ENCODE results near the gene DDIT4. TPM values are rescaled to one million over a fixed set of nuclear protein-coding genes. Genes with fewer than 3 reads are reported as not detected.
"Not testable (repeated sequence)": the region's sequence is repeated elsewhere in the genome, so short reads cannot be mapped to it uniquely, and the experiment has no call there.

Gene DDIT4
- total RNA-seq, 1 donor from 2014 or later, result 280 TPM

- TF ChIP-seq, protein P1, sequence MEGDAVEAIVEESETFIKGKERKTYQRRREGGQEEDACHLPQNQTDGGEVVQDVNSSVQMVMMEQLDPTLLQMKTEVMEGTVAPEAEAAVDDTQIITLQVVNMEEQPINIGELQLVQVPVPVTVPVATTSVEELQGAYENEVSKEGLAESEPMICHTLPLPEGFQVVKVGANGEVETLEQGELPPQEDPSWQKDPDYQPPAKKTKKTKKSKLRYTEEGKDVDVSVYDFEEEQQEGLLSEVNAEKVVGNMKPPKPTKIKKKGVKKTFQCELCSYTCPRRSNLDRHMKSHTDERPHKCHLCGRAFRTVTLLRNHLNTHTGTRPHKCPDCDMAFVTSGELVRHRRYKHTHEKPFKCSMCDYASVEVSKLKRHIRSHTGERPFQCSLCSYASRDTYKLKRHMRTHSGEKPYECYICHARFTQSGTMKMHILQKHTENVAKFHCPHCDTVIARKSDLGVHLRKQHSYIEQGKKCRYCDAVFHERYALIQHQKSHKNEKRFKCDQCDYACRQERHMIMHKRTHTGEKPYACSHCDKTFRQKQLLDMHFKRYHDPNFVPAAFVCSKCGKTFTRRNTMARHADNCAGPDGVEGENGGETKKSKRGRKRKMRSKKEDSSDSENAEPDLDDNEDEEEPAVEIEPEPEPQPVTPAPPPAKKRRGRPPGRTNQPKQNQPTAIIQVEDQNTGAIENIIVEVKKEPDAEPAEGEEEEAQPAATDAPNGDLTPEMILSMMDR (IDR thresholded peaks at IDR 0.05; ENCODE audit: insufficient read depth, low read length, poor library complexity, severe bottlenecking), result no peak
- Histone ChIP-seq H3K4me3 (ENCODE audit: low read depth, low read length) (peak overlapping the region; percentile 32), H3K27me3 (ENCODE audit: control insufficient read depth, insufficient read depth, low read length) (no peaks in the 10 kb centered on the region), H3K36me3 (ENCODE audit: control insufficient read depth, insufficient read depth, low read length) (no peaks in the 10 kb centered on the region)
- no peak for DNase-seq (ENCODE audit: low read depth)
Measured at GRCh38 chr10:72297281-72297804, 23.6 kb downstream of the DDIT4 start.

GRCh38 chr10:72297805-72298591 lies 24.3 kb downstream of the DDIT4 start:
- H3K4me3 ChIP-seq (ENCODE audit: low read depth, low read length), result peak overlapping the region; percentile 32
- H3K36me3 ChIP-seq (ENCODE audit: control insufficient read depth, insufficient read depth, low read length), result no peaks in the 10 kb centered on the region
- no peaks in the 10 kb centered on the region for H3K27me3 ChIP-seq (ENCODE audit: control insufficient read depth, insufficient read depth, low read length)
- peak; percentile 93 for DNase-seq (ENCODE audit: low read depth)
- TF ChIP-seq, protein P1 (IDR thresholded peaks at IDR 0.05; ENCODE audit: insufficient read depth, low read length, poor library complexity, severe bottlenecking), result no peak

DNA sequence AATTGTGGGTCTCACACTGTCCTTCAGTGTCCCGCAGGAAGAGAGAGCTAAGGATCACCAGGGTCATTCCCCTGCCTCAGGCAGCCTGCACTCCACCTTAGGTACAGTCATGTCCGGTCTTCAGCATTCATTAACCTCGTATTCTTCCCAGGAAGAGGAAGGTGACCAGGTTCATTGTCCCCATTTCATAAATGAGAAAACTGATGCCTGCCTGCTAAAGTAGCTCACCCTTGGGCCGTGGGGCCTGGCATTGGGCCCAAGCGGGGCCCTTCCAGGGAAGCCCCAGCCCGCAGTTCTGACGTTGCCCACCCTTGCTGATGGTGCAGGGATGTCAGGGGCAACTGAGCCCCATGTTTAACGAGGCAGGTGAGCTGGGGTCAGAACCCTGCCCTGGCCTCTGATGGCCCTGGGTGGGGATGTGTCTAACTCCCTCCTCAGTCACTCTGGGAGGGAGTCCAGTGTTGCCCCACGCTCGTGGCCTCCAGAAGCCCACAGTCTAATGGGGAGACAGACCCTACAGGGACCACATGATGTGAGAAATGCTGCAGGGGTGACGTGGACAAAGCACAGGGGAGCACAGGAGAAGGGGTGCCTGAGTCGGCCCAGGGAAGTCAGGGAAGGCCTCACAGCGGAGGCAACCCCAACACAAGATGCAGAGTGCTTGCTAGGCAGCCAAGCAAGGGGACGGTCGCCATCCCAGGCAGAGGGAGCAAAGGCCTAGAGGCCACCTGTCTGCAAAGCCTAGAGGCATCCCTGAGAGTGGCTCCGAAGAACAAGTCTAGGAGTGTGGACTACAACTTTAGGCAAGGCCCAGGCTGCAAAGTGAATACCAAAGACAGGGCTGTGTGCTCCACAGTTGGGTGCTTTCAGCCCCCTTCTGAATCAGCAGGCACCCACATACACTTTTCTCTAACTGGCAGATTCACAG lies 25.1 kb downstream of the DDIT4 start:
- H3K27me3 ChIP-seq (ENCODE audit: control insufficient read depth, insufficient read depth, low read length), result no peaks in the 10 kb centered on the region

GRCh38 chr10:72303424-72304128 lies 29.9 kb downstream of the DDIT4 start:
- no peak overlapping the region for H3K4me3 ChIP-seq (ENCODE audit: low read depth, low read length)
- no peak for DNase-seq (ENCODE audit: low read depth)
- TF ChIP-seq, protein P1 (IDR thresholded peaks at IDR 0.05; ENCODE audit: insufficient read depth, low read length, poor library complexity, severe bottlenecking), result no peak
- H3K27me3 ChIP-seq (ENCODE audit: control insufficient read depth, insufficient read depth, low read length), result no peaks in the 10 kb centered on the region
- no peaks in the 10 kb centered on the region for H3K36me3 ChIP-seq (ENCODE audit: control insufficient read depth, insufficient read depth, low read length)

More for the DNA sequence above, 25.1 kb downstream of the DDIT4 start:
- TF ChIP-seq, protein P1 (IDR thresholded peaks at IDR 0.05; ENCODE audit: insufficient read depth, low read length, poor library complexity, severe bottlenecking), result no peak
- no peak for DNase-seq (ENCODE audit: low read depth)
- Histone ChIP-seq H3K4me3 (ENCODE audit: low read depth, low read length) (no peak overlapping the region), H3K36me3 (ENCODE audit: control insufficient read depth, insufficient read depth, low read length) (no peaks in the 10 kb centered on the region)

DNA sequence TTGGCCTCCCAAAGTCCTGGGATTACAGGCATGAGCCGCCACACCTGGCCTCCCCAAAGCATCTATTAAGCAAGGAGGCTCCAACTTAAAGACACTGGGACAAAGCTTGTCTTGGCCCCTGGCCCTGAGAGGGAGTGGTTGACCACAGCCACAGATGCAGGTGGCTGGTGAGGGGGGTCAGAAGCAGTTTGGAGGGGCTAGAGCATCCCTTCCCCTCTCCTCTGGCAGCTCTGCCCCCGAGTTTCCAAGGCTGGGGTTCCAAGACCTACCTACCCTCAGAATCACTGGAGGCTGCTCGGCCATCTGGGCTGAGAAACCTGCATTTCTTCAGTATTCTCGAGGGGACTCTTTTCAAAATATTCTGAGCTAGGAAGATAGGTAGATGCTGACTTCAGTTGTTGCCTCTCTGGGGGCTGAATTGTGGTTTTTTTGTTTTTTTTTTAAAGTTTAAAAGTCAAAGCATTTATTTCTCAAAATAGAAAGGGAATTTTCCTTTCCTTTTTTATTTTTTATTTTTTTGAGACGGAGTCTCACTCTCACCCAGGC lies 32.6 kb downstream of the DDIT4 start:
- Histone ChIP-seq H3K36me3 (ENCODE audit: control insufficient read depth, insufficient read depth, low read length) (no peaks in the 10 kb centered on the region), H3K27me3 (ENCODE audit: control insufficient read depth, insufficient read depth, low read length) (no peaks in the 10 kb centered on the region), H3K4me3 (ENCODE audit: low read depth, low read length) (no peak overlapping the region)
- TF ChIP-seq, protein P1 (IDR thresholded peaks at IDR 0.05; ENCODE audit: insufficient read depth, low read length, poor library complexity, severe bottlenecking), result no peak
- DNase-seq (ENCODE audit: low read depth), result no peak

GRCh38 chr10:72307711-72308110 lies 34.0 kb downstream of the DDIT4 start:
- not testable (repeated sequence) for DNase-seq (ENCODE audit: low read depth); H3K36me3 ChIP-seq (ENCODE audit: control insufficient read depth, insufficient read depth, low read length); H3K27me3 ChIP-seq (ENCODE audit: control insufficient read depth, insufficient read depth, low read length)

More at GRCh38 chr10:72307711-72308110, 34.0 kb downstream of the DDIT4 start:
- H3K4me3 ChIP-seq (ENCODE audit: low read depth, low read length), result not testable (repeated sequence)
